GM12891 (cell line): ENCODE results near the gene MYO6.

Experiments used
- POLR2A ChIP-seq: IDR thresholded peaks from 2 replicates; pipeline ENCODE4 v1.6.1; 2011; ENCODE audit warnings: low read depth, low read length, control low read depth
- POLR2AphosphoS5 ChIP-seq: IDR thresholded peaks from 2 replicates; pipeline ENCODE4 v1.6.1; 2011; ENCODE audit warnings: low read depth, low read length, control low read depth
- TAF1 ChIP-seq: IDR thresholded peaks from 2 replicates; pipeline ENCODE4 v1.6.1; 2011; ENCODE audit warnings: low read depth, low read length, control low read depth

DNA sequence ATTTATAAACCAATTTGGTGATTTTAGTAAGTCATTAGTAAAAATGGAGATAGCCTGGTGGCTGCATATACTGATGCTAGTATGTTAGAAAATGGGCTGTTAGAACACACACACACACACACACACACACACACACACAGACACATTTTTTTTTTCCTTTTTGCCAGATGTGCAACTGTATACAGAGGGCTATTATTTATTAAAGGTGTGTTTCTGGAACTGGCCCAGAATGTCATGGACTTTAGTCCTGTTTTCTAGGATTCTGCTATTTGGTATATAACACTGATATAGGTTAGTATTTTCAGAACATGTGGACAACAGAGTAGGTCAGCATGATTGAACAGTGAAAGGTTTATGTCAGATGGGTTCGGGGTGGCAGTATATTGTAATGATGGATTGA, 12.4 kb downstream of the MYO6 start:
- TF ChIP-seq POLR2A (no peak), TAF1 (no peak), POLR2AphosphoS5 (no peak)
